ENCODE results near the gene CPNE7.

GRCh38 chr16:89573826-89574680 is 1.5 kb upstream of the CPNE7 start:
- no peak for TF ChIP-seq CTCF (IDR thresholded peaks at IDR 0.05)
- no peak for TF ChIP-seq POLR2A (IDR thresholded peaks at IDR 0.05)
- no peak for TF ChIP-seq EP300 (IDR thresholded peaks at IDR 0.05)
